GM08714 (cell line): Measurements from ENCODE around the gene PSAT1.
A peak's percentile ranks its signal among the peaks of the same experiment; 100 is the strongest.
"Not testable (repeated sequence)": the region's sequence is repeated elsewhere in the genome, so short reads cannot be mapped to it uniquely, and the experiment has no call there.

Source experiments
- H3K4me3 ChIP-seq: fragments of 200-500 bp; sonication (Bioruptor generic); 2 replicates; pipeline ENCODE4 v1.5.1; 2014; ENCODE audit warnings: mild to moderate bottlenecking, low read length, inconsistent platforms
- ZNF274 ChIP-seq: IDR thresholded peaks from 2 replicates; pipeline ENCODE4 v1.6.1; 2012; ENCODE audit warnings: mild to moderate bottlenecking, low read depth, low read length

The PSAT1 gene

DNA sequence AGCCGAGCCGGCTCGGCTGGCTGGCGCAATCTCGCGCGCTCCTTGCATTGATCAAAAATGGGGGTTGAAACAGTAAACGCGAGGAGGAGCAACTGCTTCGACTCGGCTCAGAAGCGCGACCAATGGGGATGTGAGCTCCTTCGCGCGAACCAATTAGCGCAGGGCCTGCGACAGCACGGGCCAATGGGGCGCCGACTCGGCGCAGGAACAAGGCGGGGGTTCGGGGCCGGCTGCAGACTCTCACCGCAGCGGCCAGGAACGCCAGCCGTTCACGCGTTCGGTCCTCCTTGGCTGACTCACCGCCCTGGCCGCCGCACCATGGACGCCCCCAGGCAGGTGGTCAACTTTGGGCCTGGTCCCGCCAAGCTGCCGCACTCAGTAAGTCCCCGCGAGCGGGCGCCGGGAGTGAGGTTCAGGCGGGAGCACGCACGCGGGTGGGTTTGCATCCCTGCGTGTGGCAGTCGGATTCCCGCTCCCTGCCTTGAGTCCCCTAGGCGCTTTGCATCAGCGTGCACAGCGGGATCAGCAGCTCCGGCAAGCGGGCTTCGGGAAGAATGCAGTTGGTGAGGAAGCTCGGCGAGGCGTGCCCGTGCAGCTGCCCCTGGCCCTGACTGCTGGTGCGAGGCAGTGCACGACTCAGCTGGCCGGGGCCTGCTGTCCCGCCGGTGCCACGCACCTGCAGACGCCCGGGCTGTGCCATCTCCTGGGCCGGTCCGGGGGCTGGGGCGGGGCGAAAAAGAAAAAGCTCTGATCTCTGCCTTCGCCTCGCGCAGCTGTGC is at the start of gene PSAT1:
Gene PSAT1 (plus strand): TSS at position 233 of the 779 bp plus-strand sequence. CDS start 86 bp downstream, at position 319.
- TF ChIP-seq ZNF274: no peak
- peak within 1 kb of the TSS; percentile 83 for H3K4me3 ChIP-seq

DNA sequence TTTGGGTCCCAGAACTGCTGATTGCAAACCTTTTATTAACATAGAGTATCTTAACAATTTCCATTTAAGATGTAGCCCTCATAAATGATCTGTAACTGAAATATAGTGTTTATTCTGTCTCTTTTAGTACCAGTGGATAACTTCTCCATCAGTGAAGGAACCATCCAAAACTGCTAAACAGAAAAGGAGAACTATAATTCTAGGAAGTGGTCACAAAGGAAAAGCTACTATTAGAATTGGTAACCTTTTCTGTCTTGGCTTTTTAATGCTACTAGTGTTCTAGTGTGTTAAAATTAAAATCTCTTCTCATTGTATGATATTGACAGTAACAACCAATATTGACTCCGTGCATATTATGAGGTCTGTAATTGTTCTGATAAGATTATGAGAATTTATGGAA is 48.3 kb upstream of the PSAT1 start:
- H3K4me3 ChIP-seq: no peak overlapping the region
- TF ChIP-seq ZNF274: no peak

DNA sequence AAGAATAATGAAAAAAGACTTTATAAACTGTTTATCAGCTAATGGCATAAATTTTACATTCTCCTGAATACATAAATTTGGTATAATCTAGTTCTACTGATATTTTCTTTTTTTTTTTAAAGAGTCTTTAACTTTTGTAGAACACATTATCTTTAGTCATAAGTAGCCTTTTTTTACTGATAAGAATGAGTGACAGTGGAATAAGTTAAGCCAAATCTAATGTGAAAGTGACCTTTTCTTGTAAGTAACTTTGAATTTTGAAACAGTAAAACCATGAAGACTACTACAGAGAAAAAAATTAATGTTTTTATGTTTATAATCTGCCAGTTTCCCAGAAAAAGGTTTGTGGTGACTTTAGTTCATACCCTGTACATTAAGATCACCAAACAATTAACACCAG is 47.4 kb upstream of the PSAT1 start:
- H3K4me3 ChIP-seq: no peak overlapping the region
- no peak for TF ChIP-seq ZNF274

- TF ChIP-seq ZNF274: no peak
- no peak overlapping the region for H3K4me3 ChIP-seq
These were observed 44.3 kb upstream of the PSAT1 start for GRCh38 chr9:78252616-78253015.

GRCh38 chr9:78253285-78253684 is 43.6 kb upstream of the PSAT1 start:
- TF ChIP-seq ZNF274: no peak
- H3K4me3 ChIP-seq: no peak overlapping the region

DNA sequence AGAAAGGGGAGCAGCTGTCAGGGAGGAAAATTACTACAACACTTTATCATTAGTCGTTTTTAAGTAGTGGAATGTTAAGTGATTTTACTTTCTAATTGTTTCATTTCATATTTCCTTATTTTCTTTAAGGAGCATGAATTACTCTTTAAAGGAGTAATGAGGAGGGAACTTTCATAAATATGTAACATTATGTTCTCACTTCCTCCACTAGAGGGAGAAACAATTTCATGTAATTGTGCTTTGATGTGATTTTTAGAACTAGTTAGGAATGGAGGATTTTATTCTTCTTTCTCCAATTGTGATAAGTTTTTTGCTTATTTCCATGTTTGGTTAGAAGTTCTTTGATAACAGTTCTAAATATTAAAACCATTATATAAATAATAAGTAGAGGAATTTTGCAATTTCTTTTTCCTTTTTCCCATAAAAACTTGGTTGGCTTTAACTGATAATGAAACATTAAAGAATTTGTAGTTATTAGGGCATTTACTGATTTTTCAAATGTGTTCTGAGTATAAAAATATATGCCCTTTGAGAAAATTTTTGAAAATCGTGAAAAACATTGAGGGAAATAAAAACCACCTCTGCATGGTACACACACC is 35.4 kb upstream of the PSAT1 start:
- TF ChIP-seq ZNF274: no peak
- H3K4me3 ChIP-seq: no peak overlapping the region

DNA sequence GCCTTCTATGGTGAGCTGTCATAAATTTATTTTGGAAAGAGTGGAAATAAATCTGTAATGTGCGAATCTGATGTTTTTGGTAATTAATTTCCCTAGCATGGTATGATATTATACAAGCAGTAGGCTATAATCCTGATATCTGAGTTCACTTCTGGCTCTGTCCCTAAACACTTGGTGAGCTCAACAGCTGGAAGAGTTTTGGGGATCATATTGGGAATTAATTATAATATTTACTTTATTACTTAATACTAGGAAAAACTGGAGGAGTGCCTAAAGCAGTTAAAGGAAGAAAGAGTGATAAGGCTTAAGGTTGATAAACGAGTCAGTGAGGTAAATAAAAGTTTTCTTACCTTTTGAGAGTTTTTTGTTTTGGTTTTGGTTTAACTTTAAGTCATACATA is 34.3 kb upstream of the PSAT1 start:
- no peak overlapping the region for H3K4me3 ChIP-seq
- TF ChIP-seq ZNF274: no peak

- no peak for TF ChIP-seq ZNF274
- H3K4me3 ChIP-seq: no peak overlapping the region
These were observed 29.0 kb upstream of the PSAT1 start for GRCh38 chr9:78267889-78268288.

DNA sequence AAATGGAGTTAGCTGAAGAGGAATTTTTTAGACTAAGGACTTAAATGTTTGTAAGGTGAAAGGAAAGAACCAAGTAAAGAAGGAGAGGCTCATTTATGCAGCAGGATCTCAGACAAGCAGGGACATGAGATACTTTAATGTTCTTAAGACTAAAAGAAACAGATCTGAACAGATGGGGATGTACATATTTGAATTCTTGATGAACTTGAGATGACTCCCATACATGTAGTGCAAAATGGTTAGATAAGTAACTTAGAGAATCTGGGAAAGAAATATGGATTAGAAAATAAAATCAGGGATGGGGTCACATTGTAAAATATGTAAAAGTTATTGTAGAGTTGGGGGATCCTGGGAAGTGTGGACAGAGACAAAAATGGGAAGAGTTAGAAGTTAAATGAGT is 27.1 kb upstream of the PSAT1 start:
- no peak for TF ChIP-seq ZNF274
- H3K4me3 ChIP-seq: no peak overlapping the region

- TF ChIP-seq ZNF274: no peak
These were observed 24.6 kb upstream of the PSAT1 start for GRCh38 chr9:78272307-78272706.

DNA sequence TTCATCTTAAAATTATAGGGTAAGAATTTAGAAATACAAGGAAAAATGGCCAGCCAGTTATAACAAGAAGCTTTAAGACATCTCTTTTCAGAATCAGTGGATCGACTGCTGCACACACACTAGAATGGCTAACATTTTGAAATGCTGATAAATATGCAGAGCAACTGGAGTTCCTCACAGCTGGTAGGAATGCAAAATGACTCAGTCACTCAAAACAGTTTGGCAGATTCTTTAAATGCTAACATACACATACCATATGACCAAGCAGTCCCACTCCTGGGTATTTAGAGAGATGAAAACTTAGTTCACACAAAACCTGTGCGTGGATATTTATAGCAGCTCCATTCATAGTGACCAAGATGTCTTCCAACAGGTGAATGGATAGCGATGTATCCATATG is 23.2 kb upstream of the PSAT1 start:
- H3K4me3 ChIP-seq: no peak overlapping the region
- no peak for TF ChIP-seq ZNF274

More at GRCh38 chr9:78272307-78272706, 24.6 kb upstream of the PSAT1 start:
- H3K4me3 ChIP-seq: no peak overlapping the region

DNA sequence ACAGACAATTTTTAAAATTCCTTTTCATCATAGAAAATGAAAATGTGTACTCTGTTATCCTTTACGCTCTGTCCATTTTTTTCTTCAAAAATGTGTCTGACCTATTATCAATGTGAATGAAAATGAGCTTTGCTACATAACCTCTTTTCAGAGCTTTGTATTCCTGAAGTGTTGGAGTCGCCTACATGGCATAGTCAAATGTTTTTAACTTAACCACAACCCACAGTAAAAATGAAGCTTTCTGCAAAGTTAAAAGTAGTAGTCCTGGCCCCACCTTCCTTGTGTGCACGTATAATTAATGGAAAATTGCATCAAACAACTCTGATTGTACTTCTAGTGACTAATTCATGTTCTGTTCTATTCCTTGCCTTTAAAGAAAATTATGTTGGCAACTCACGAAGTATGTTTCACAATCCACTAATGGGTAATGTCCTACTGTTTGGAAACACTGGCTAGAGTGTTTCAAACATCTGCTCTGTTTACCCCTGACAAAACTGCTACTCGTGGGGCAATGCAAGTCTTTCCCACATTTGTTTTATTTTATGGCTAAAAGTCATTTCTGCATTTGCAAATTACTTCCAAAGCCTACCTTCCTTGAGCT is 18.6 kb upstream of the PSAT1 start:
- TF ChIP-seq ZNF274: no peak
- H3K4me3 ChIP-seq: no peak overlapping the region

DNA sequence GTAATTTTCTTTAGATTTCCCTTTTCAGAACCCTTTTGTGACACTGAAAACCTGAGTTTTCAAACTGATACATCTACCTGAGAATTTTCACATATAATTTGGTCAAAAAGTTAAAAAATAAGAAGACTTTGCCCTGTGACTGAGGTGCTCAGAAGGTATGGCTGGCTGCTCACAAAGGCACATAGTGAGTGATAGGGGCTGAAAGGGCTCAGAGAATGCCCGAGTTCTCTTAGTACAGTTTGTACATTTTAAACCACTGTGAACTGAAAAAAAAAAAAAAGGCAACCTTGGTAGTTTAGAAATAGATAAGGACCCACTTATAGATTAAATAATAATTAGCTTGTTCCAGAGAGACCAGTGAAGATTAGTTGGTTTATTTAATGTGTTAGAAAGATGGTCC is 18.1 kb upstream of the PSAT1 start:
- H3K4me3 ChIP-seq: no peak overlapping the region
- TF ChIP-seq ZNF274: no peak

GRCh38 chr9:78280982-78281668 is 15.8 kb upstream of the PSAT1 start:
- no peak for TF ChIP-seq ZNF274

DNA sequence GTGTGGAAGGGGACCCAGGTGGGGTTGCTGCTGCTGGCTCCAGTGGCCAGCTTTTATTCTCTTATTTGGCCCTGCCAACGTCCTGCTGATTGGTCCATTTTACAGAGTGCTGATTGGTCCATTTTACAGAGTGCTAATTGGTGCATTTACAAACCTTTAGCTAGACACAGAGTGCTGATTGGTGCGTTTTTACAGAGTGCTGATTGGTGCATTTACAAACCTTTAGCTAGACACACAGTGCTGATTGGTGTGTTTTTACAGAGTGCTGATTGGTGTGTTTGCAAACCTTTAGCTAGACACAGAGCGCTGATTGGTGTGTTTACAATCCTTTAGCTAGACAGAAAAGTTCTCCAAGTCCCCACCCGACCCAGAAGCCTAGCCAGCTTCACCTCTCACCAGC is 12.7 kb upstream of the PSAT1 start:
- not testable (repeated sequence) for H3K4me3 ChIP-seq

More at GRCh38 chr9:78280982-78281668, 15.8 kb upstream of the PSAT1 start:
- H3K4me3 ChIP-seq: no peak overlapping the region
